Prostate gland (tissue), 2 donors: ENCODE measurements around the gene AIF1. TPM values are rescaled to one million over a fixed set of nuclear protein-coding genes. Genes with fewer than 3 reads are reported as not detected.

Experiments used
- DNase-seq: peaks from one replicate; pipeline ENCODE4 v3.0.0-alpha.2; 2019; ENCODE audit warnings: low spot score
- H3K27ac ChIP-seq, 2 donors: fragments of 200-600 bp; sonication (generic); 2 replicates each; pipeline ENCODE4 v1.5.1; 2017 to 2019
- H3K27me3 ChIP-seq: fragments of 200-600 bp; sonication (generic); replicated peaks from 2 replicates; pipeline ENCODE4 v1.5.1; 2019; ENCODE audit not compliant: insufficient read depth
- H3K36me3 ChIP-seq, 2 donors: fragments of 200-600 bp; sonication (generic); 1 replicate in 1 of 2; 2 replicates in 1 of 2; pipeline versions ENCODE4 v1.5.1 to v1.8.1; 2017 to 2019
- H3K4me1 ChIP-seq: fragments of 200-600 bp; sonication (generic); replicated peaks from 2 replicates; pipeline ENCODE4 v1.5.1; 2019
- H3K4me3 ChIP-seq, 2 donors: fragments of 200-600 bp; sonication (generic); 2 replicates each; pipeline ENCODE4 v1.5.1; 2017 to 2019
- H3K9me3 ChIP-seq: fragments of 200-600 bp; sonication (generic); 2 replicates; pipeline ENCODE4 v1.5.1; 2017
- CTCF ChIP-seq, 4 experiments: fragments of 200-600 bp in 2 of 4; fragments of 450-650 bp in 2 of 4; sonication (generic) in 2 of 4; IDR thresholded peaks; 1 replicate in 3 of 4; 2 replicates in 1 of 4; pipeline ENCODE4 v1.5.1; 2016 to 2019; ENCODE audit warnings: antibody characterized with exemption in 4 of 4, mild to moderate bottlenecking in 2 of 4, moderate library complexity in 2 of 4
- POLR2A ChIP-seq: fragments of 450-650 bp; IDR thresholded peaks from one replicate; pipeline ENCODE4 v1.6.1; 2016; ENCODE audit warnings: antibody characterized with exemption, mild to moderate bottlenecking
- POLR2AphosphoS5 ChIP-seq: sonication (generic); formaldehyde crosslinking; IDR thresholded peaks from one replicate; pipeline ENCODE4 v1.6.1; 2017; ENCODE audit warnings: antibody characterized with exemption
- WGBS: methylation state at CpG from one replicate; pipeline ENCODE4 v1.1.5; 2018; 5-methylcytosine and 5-hydroxymethylcytosine counted together
- intact Hi-C: fragments of 100-400 bp; cut with DNase I; formaldehyde crosslinking; loops from one replicate; pipeline ENCODE4 v1.14.2; 2022
- total RNA-seq, 2 donors: library from RNA; depleted of rRNA; stranded (reverse); fragments of >200 nt; gene quantifications; one replicate each; pipeline ENCODE4 v1.1.0, GENCODE V29; 2016

The AIF1 gene
- total RNA-seq, 2 donors from 2014 or later, result 11.1 to 14.6 TPM

- TF ChIP-seq POLR2A, result no peak
- TF ChIP-seq POLR2AphosphoS5, result no peak
- no peak for TF ChIP-seq CTCF (IDR thresholded peaks at IDR 0.05)
- WGBS, result 73% methylated on average over 9 of the region's 9 CpGs
Measured at GRCh38 chr6:31639043-31639442, 24.0 kb downstream of the AIF1 start.

GRCh38 chr6:31639449-31639861, 24.4 kb downstream of the AIF1 start:
- Histone ChIP-seq H3K4me1 (no peaks in the 10 kb centered on the region), H3K4me3 (no peak overlapping the region), H3K36me3 (peaks cover 40 to 60% of the 10 kb centered on the region in 2 donors), H3K27ac (no peak overlapping the region), H3K9me3 (no peaks in the 10 kb centered on the region), H3K27me3 (no peaks in the 10 kb centered on the region)
- WGBS, result 60% methylated on average over 5 of the region's 10 CpGs
- TF ChIP-seq CTCF (IDR thresholded peaks at IDR 0.05), result no peak
- no peak for TF ChIP-seq POLR2AphosphoS5
- no peak for TF ChIP-seq POLR2A
- intact Hi-C loops, result no loop called here
- DNase-seq, result no peak

More at GRCh38 chr6:31639043-31639442, 24.0 kb downstream of the AIF1 start:
- no peaks in the 10 kb centered on the region for H3K4me1 ChIP-seq
- no peaks in the 10 kb centered on the region for H3K27me3 ChIP-seq
- peaks cover 37 to 56% of the 10 kb centered on the region in 2 donors for H3K36me3 ChIP-seq
- H3K27ac ChIP-seq, result no peak overlapping the region
- intact Hi-C loops, result no loop called here
- H3K4me3 ChIP-seq, result no peak overlapping the region
- no peak for DNase-seq
- H3K9me3 ChIP-seq, result no peaks in the 10 kb centered on the region

- peaks cover 39 to 63% of the 10 kb centered on the region in 2 donors for H3K36me3 ChIP-seq
- WGBS, result 97% methylated on average over 6 of the region's 6 CpGs
- intact Hi-C loops, result no loop called here
Measured at GRCh38 chr6:31640612-31641011, 25.6 kb downstream of the AIF1 start.

GRCh38 chr6:31641370-31641769, 26.3 kb downstream of the AIF1 start:
- Histone ChIP-seq H3K4me1 (no peaks in the 10 kb centered on the region), H3K36me3 (peaks cover 37 to 64% of the 10 kb centered on the region in 2 donors)
- 90% methylated on average over 4 of the region's 4 CpGs for WGBS

More at GRCh38 chr6:31640612-31641011, 25.6 kb downstream of the AIF1 start:
- H3K4me3 ChIP-seq, result no peak overlapping the region
- H3K27me3 ChIP-seq, result no peaks in the 10 kb centered on the region
- H3K4me1 ChIP-seq, result no peaks in the 10 kb centered on the region
- DNase-seq, result no peak
- H3K9me3 ChIP-seq, result no peaks in the 10 kb centered on the region
- no peak for TF ChIP-seq CTCF (IDR thresholded peaks at IDR 0.05)
- no peak for TF ChIP-seq POLR2AphosphoS5
- no peak for TF ChIP-seq POLR2A
- H3K27ac ChIP-seq, result no peak overlapping the region

More at GRCh38 chr6:31641370-31641769, 26.3 kb downstream of the AIF1 start:
- no peaks in the 10 kb centered on the region for H3K9me3 ChIP-seq
- H3K4me3 ChIP-seq, result no peak overlapping the region
- no peak overlapping the region for H3K27ac ChIP-seq
- intact Hi-C loops, result no loop called here
- no peak for DNase-seq
- no peaks in the 10 kb centered on the region for H3K27me3 ChIP-seq
- no peak for TF ChIP-seq CTCF (IDR thresholded peaks at IDR 0.05)
- TF ChIP-seq POLR2A, result no peak
- TF ChIP-seq POLR2AphosphoS5, result no peak
